PC-9 (cell line): ENCODE data around the gene CNTNAP5. TPM values are rescaled to one million over a fixed set of nuclear protein-coding genes. Genes with fewer than 3 reads are reported as not detected.

ENCODE experiments used
- Bru-seq: library from RNA; stranded (reverse); fragments of 400-500 nt; gene quantifications from one replicate; lab custom pipeline; 2021; lab: Mats Ljungman, UMichigan
- BruChase-seq, 2 experiments: library from RNA; stranded (reverse); fragments of 400-500 nt; gene quantifications; one replicate each; lab custom pipeline; 2021; lab: Mats Ljungman, UMichigan
- BruUV-seq: library from RNA; stranded (reverse); fragments of 400-500 nt; replicated peaks from 2 replicates; lab custom pipeline; 2021; lab: Mats Ljungman, UMichigan
- CTCF ChIA-PET: fragments of 300-600 bp; sonication (Branson Sonifier 250); formaldehyde crosslinking; loops from one replicate; lab custom pipeline; 2022; ENCODE audit warnings: antibody characterized with exemption; lab: Charles Lee
- POLR2A ChIA-PET: fragments of 300-600 bp; sonication (Branson Sonifier 250); formaldehyde crosslinking; loops from one replicate; lab custom pipeline; 2022; ENCODE audit warnings: antibody characterized with exemption; ENCODE audit not compliant: unreplicated experiment; lab: Charles Lee
- DNase-seq, 2 experiments: peaks; one replicate each; pipeline versions ENCODE4 v3.0.0 to v3.0.0-alpha.2; 2015 to 2022; ENCODE audit warnings: mixed read lengths in 1 of 2
- H2AFZ ChIP-seq: fragments of 200-600 bp; sonication (generic); 2 replicates; pipeline ENCODE4 v1.8.1; 2017; ENCODE audit warnings: antibody characterized with exemption
- H3F3A ChIP-seq: fragments of 200-600 bp; sonication (generic); 2 replicates; pipeline ENCODE4 v1.8.1; 2017; ENCODE audit warnings: antibody characterized with exemption, mild to moderate bottlenecking, low read depth; ENCODE audit not compliant: insufficient read depth
- H3K27ac ChIP-seq: fragments of 200-600 bp; sonication (generic); 2 replicates; pipeline ENCODE4 v1.6.1; 2016; ENCODE audit warnings: mixed run types
- H3K27me3 ChIP-seq: fragments of 200-600 bp; sonication (generic); 2 replicates; pipeline ENCODE4 v1.6.1; 2016; ENCODE audit warnings: low read depth, mixed run types; ENCODE audit not compliant: insufficient read depth
- H3K36me3 ChIP-seq: fragments of 200-600 bp; sonication (generic); 2 replicates; pipeline ENCODE4 v1.6.1; 2016; ENCODE audit warnings: low read depth, mixed run types
- H3K4me1 ChIP-seq: fragments of 200-600 bp; sonication (generic); replicated peaks from 2 replicates; pipeline ENCODE4 v1.6.1; 2016; ENCODE audit warnings: mixed run types; ENCODE audit not compliant: insufficient read depth
- H3K4me2 ChIP-seq: fragments of 200-600 bp; sonication (generic); 2 replicates; pipeline ENCODE4 v1.6.1; 2017; ENCODE audit warnings: mixed run types
- H3K4me3 ChIP-seq: fragments of 200-600 bp; sonication (generic); 2 replicates; pipeline ENCODE4 v1.6.1; 2016; ENCODE audit warnings: mixed run types
- H3K79me2 ChIP-seq: fragments of 200-600 bp; sonication (generic); 2 replicates; pipeline ENCODE4 v1.6.1; 2017; ENCODE audit warnings: low read depth, mixed run types
- H3K9me2 ChIP-seq: fragments of 200-600 bp; sonication (generic); 2 replicates; pipeline ENCODE4 v1.8.1; 2017; ENCODE audit warnings: mild to moderate bottlenecking; ENCODE audit not compliant: insufficient read depth
- H3K9me3 ChIP-seq: fragments of 200-600 bp; sonication (generic); 2 replicates; pipeline ENCODE4 v1.8.1; 2016; ENCODE audit warnings: low read depth; ENCODE audit not compliant: insufficient read depth
- H4K20me1 ChIP-seq: fragments of 200-600 bp; sonication (generic); 2 replicates; pipeline ENCODE4 v1.8.1; 2017; ENCODE audit not compliant: insufficient read depth
- EZH2 ChIP-seq: fragments of 200-600 bp; sonication (generic); IDR thresholded peaks from 2 replicates; pipeline ENCODE4 v1.8.0; 2017; ENCODE audit warnings: antibody characterized with exemption, low read depth
- intact Hi-C: fragments of 100-400 bp; cut with micrococcal nuclease; formaldehyde crosslinking; loops from one replicate; pipeline ENCODE4 v1.10.0; 2022; ENCODE audit not compliant: unreplicated experiment
- long read RNA-seq: library from polyadenylated mRNA; stranded (forward); transcript quantifications from one replicate; pipeline ENCODE4 v2.0.0, GENCODE V29; 2022
- total RNA-seq: library from RNA; stranded (reverse); gene quantifications from 2 replicates; pipeline ENCODE4 v1.2.3, GENCODE V29; 2021
- TF ChIP-seq, protein P1 (sequence below): fragments of 200-600 bp; sonication (generic); conservative IDR thresholded peaks from 2 replicates; pipeline ENCODE4 v1.6.1; 2017; ENCODE audit warnings: mixed run types, antibody characterized with exemption, mild to moderate bottlenecking, moderate library complexity

CNTNAP5 gene
- total RNA-seq (not detected in 2 replicates), Bru-seq, nascent RNA (percentile 1 among the genes with signal in this experiment), BruChase-seq, experiment 1, labeled RNA remaining after a 2-hour chase (percentile 1 among the genes with signal in this experiment), BruChase-seq, experiment 2, labeled RNA remaining after a 6-hour chase (percentile 0 among the genes with signal in this experiment)
- long read RNA-seq = 0 reads

DNA sequence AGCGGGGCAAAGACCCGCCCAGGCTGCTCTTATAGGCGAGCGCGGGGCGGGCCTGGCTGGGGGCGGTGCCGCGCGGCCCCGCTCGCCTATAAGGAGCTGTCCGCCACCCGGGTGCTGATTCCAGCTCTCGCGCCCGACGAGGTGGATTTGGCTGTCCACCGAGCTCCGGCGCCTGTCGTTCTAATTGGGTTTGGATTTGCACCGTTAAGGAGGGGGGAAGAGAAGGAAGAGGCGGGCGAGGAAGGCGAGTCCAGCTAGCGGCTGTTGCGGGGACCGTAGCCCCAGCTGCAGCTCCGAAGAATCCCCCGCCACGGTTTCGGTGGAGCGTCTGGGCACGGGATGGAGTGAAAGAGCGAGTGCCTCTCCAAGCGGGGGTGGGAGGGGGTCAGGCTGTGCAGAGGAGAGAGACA is at the start of gene CNTNAP5:
Gene CNTNAP5 (plus strand): TSS at position 117 of the 410 bp plus-strand sequence. CDS start 364 bp downstream, outside the sequence.
- no peak within 1 kb of the TSS for H2AFZ ChIP-seq
- H3K4me2 ChIP-seq = no peak within 1 kb of the TSS
- no peaks in the 10 kb centered on the region for H3K79me2 ChIP-seq
- no peaks in the 10 kb centered on the region for H3F3A ChIP-seq
- H3K36me3 ChIP-seq = no peaks in the 10 kb centered on the region
- no peak within 1 kb of the TSS for H3K27ac ChIP-seq
- no peak within 1 kb of the TSS for H3K4me3 ChIP-seq
- no peaks in the 10 kb centered on the region; the same call in 1 of the 2 replicates for H3K9me3 ChIP-seq
- H3K9me2 ChIP-seq = no peaks in the 10 kb centered on the region
- BruUV-seq = no TSS peak
- POLR2A ChIA-PET = no interaction called here
- no peaks in the 10 kb centered on the region for H3K27me3 ChIP-seq
- H3K4me1 ChIP-seq = no peaks in the 10 kb centered on the region
- no peak for DNase-seq
- H4K20me1 ChIP-seq = no peaks in the 10 kb centered on the region
- CTCF ChIA-PET = no interaction called here
- intact Hi-C loops = no loop called here
- TF ChIP-seq EZH2 = no peak
- TF ChIP-seq, protein P1, sequence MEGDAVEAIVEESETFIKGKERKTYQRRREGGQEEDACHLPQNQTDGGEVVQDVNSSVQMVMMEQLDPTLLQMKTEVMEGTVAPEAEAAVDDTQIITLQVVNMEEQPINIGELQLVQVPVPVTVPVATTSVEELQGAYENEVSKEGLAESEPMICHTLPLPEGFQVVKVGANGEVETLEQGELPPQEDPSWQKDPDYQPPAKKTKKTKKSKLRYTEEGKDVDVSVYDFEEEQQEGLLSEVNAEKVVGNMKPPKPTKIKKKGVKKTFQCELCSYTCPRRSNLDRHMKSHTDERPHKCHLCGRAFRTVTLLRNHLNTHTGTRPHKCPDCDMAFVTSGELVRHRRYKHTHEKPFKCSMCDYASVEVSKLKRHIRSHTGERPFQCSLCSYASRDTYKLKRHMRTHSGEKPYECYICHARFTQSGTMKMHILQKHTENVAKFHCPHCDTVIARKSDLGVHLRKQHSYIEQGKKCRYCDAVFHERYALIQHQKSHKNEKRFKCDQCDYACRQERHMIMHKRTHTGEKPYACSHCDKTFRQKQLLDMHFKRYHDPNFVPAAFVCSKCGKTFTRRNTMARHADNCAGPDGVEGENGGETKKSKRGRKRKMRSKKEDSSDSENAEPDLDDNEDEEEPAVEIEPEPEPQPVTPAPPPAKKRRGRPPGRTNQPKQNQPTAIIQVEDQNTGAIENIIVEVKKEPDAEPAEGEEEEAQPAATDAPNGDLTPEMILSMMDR = no peak

DNA sequence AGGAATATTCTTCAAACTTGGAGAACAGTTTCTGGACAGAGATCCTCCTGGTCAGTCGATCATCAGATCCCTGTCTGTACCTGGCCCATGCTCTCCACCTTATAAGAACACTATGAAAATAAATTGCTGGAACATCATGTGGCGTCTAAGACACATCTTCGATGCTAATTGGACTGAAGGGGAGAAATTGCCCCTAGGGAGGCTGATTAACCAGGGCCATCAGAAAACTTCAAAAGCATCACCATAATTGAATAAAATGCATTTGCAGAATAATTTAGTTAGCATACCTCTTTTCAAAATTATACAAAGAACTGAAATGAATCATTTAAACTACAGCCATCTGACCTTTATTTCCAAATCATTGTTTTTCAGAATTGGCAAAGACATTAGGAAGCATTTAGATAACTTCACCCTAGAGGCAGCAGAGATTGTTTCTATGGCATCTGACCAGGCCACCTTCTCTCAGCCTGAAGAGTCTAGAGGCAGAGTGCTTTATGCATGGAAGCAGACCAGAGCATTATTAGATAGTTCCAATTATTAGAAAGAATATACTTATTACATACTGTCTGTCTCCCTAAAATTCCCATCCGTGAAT is 48.9 kb upstream of the CNTNAP5 start:
- Histone ChIP-seq H3K4me2 (no peak overlapping the region), H3K36me3 (no peaks in the 10 kb centered on the region), H3K27me3 (no peaks in the 10 kb centered on the region), H3K9me3 (no peaks in the 10 kb centered on the region), H3K4me3 (no peak overlapping the region), H3K9me2 (no peaks in the 10 kb centered on the region), H3K79me2 (no peaks in the 10 kb centered on the region), H3F3A (no peaks in the 10 kb centered on the region), H4K20me1 (no peaks in the 10 kb centered on the region), H3K27ac (no peak overlapping the region), H2AFZ (no peak overlapping the region), H3K4me1 (no peaks in the 10 kb centered on the region)
- intact Hi-C loops = no loop called here
- no peak for DNase-seq
- TF ChIP-seq, protein P1 = no peak
- TF ChIP-seq EZH2 = no peak
- no TSS peak for BruUV-seq
- POLR2A ChIA-PET = no interaction called here
- CTCF ChIA-PET = no interaction called here

DNA sequence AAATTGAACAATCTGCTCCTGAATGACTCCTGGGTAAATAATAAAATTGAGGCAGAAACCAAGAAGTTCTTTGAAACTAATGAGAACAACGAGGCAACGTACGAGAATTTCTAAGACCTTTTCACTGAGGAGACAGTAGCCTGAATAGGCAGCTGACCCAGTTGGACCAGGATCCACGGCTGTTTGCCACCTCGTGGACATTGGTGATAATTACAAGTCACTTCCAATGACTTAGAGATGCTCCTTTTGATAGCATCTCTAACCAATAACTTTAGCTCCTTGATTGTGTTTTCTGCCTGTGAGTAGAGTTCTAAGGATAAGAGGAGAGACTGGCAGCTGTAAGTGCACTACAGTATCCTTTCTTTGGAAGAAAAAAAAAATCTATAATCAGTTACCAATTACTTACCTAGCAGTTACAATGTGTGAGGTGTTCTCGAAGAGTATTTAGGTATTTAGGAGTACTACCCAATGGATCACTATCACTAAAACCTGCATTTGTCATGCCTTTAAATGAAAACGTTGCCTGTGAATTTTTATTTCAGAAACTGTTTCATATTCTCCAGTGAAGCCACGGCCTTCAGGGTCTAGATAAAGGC is 31.3 kb upstream of the CNTNAP5 start:
- no peaks in the 10 kb centered on the region for H3F3A ChIP-seq
- no peaks in the 10 kb centered on the region for H3K36me3 ChIP-seq
- no peaks in the 10 kb centered on the region for H3K4me1 ChIP-seq
- no peak overlapping the region for H3K4me3 ChIP-seq
- ChIA-PET CTCF (no interaction called here), POLR2A (no interaction called here)
- no peaks in the 10 kb centered on the region for H3K79me2 ChIP-seq
- H3K9me3 ChIP-seq = no peaks in the 10 kb centered on the region
- no peak overlapping the region for H3K27ac ChIP-seq
- DNase-seq = peak in 1 of 2 experiments; percentile 14
- intact Hi-C loops = no loop called here
- H3K4me2 ChIP-seq = no peak overlapping the region
- no peak overlapping the region for H2AFZ ChIP-seq
- no peaks in the 10 kb centered on the region for H4K20me1 ChIP-seq
- BruUV-seq = no TSS peak
- no peaks in the 10 kb centered on the region for H3K27me3 ChIP-seq
- no peaks in the 10 kb centered on the region for H3K9me2 ChIP-seq
- TF ChIP-seq, protein P1 = peak; percentile 77
- no peak for TF ChIP-seq EZH2
